Fibroblast of skin of right biceps (primary cell): ENCODE measurements around the gene UBL7.
A peak's percentile ranks its signal among the peaks of the same experiment; 100 is the strongest.

Experiments used
- DNase-seq: peaks from one replicate; pipeline ENCODE4 v3.0.0-alpha.2; 2013

Gene UBL7

GRCh38 chr15:74406517-74406916 is 54.4 kb downstream of the UBL7 start:
- DNase-seq = no peak

GRCh38 chr15:74405823-74406222 is 55.1 kb downstream of the UBL7 start:
- no peak for DNase-seq

DNA sequence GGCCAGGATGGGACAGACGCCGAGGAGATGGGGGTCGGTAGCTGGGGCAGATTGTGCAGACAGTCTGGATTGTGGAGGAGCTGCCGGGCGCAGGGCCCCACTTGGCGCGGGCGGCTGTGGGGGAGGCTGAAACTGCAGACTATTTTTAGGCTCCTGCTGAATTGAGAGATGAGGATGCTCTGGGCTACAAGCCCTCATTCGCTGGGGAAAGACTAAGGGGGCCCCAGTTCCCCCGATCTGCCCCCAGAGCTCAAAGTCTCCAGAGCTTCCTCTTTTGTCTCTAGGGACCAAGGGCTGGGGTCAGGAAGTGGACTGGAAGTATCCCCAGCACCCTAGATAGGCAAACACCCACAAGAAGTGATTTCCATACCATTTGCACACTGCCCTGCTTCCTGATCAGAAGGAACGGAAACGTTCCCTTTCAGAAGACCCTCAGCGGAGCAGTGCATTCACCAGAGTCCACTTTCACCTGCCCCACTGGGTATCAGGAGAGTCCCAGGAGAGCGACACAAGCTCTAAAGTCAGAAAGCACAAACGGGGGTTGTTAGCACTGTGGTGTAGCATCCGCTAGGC is 56.9 kb downstream of the UBL7 start:
- DNase-seq = peak; percentile 71

DNA sequence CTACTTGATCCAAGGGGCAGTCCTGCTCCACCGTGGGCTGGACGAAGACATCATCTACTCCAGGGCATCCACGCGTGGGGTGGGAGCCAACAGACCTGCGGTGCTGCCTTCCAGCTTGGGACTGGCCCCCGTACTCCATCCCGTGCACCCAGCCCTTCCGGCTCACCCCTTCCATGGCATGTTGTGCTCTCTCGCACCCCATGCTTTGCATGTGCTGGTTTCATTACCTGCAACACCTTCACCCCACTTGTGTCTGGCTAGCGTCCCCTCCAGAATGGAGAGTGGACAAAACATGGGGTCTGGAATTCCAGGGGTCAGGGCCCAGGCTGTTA is 57.4 kb downstream of the UBL7 start:
- no peak for DNase-seq

- DNase-seq = peak; percentile 25
These were observed 57.9 kb downstream of the UBL7 start for GRCh38 chr15:74402873-74403587.

GRCh38 chr15:74402337-74402841 is 58.6 kb downstream of the UBL7 start:
- no peak for DNase-seq

GRCh38 chr15:74400915-74401757 is 59.8 kb downstream of the UBL7 start:
- DNase-seq = no peak

- DNase-seq = peak; percentile 27
These were observed 60.6 kb downstream of the UBL7 start for GRCh38 chr15:74400313-74400860.

- peak; percentile 95 for DNase-seq
These were observed 61.2 kb downstream of the UBL7 start for GRCh38 chr15:74399511-74400312.

- no peak for DNase-seq
These were observed 61.9 kb downstream of the UBL7 start for GRCh38 chr15:74399100-74399499.

- DNase-seq = no peak
These were observed 62.8 kb downstream of the UBL7 start for GRCh38 chr15:74398183-74398582.

GRCh38 chr15:74397239-74398068 is 63.5 kb downstream of the UBL7 start:
- no peak for DNase-seq

DNA sequence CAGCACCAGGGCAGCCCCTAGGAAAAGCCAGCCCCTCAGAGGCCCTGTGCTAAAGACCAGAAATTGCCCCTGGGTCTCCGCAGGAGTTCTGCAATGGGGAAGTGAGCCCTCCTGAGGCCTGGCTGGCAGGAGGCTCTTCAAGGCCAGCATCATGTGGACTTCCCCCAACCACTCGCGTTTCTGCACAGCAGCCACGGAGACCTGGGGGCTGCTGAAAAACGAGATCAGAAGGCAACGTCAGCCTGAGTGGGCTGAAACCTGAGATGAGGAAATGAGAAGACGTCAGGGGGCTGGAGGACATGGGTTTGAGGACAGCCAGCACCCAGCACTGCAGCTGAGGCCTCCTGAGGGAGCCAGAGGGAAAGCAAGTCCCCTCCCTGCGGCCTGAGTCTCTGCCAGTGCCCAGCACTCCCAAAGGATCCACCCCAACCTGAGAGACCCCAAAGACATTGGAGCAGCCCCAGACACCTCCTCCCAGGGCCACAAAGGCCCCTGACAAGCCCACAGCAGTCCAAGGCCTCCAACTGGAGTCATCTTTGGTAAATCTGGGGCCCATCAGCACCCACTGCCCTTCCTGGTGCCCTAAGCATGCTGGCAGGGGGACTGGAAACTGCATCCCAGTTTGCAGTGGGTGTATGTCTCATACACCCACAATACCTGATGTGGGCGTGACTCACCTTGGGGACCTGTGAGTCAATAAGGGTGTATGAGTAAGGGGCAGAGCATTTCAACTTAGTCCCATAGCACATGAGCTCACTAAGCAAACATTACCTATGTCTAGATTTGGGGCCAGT is 64.3 kb downstream of the UBL7 start:
- DNase-seq = peak; percentile 92

DNA sequence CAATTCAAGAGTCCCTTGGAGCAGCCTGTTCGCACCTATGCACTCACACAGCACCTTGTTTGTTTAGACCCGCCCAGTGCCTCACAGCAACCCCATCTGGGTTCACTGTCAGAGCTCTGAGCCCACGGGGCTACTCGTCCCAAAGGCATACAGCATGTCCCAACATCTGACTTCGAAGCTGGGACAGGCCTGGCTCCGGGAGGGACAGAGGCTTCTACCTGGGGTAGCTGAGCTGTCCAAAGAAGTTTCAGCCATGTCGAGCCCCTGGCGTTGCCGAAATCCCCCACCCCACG is 64.9 kb downstream of the UBL7 start:
- DNase-seq = no peak
